Muscle layer of duodenum (tissue), 2 donors: ENCODE results near the gene GKN1.
"Not testable (repeated sequence)": the region's sequence is repeated elsewhere in the genome, so short reads cannot be mapped to it uniquely, and the experiment has no call there.

Experiments
- H3K27ac ChIP-seq: one replicate; pipeline ENCODE4 v1.7.0; 2013; ENCODE audit warnings: mild to moderate bottlenecking, low read length
- H3K27me3 ChIP-seq: one replicate; pipeline ENCODE4 v1.7.0; 2013; ENCODE audit warnings: low read depth, mild to moderate bottlenecking, control low read depth, low read length
- H3K36me3 ChIP-seq, 2 donors: one replicate each; pipeline ENCODE4 v1.7.0; 2013; ENCODE audit warnings: low read length in 2 of 2, control low read depth in 1 of 2, mild to moderate bottlenecking in 1 of 2; ENCODE audit not compliant: insufficient read depth in 2 of 2, control insufficient read depth in 1 of 2
- H3K4me1 ChIP-seq, 2 donors: one replicate each; pipeline ENCODE4 v1.7.0; 2013; ENCODE audit warnings: low read length in 2 of 2, mild to moderate bottlenecking in 2 of 2, control low read depth in 1 of 2, moderate library complexity in 1 of 2; ENCODE audit not compliant: insufficient read depth in 2 of 2, control insufficient read depth in 1 of 2
- H3K4me3 ChIP-seq, 2 donors: one replicate each; pipeline ENCODE4 v1.7.0; 2013; ENCODE audit warnings: low read length in 2 of 2, low read depth in 1 of 2, mild to moderate bottlenecking in 1 of 2
- H3K9me3 ChIP-seq, 2 donors: one replicate each; pipeline ENCODE4 v1.7.0; 2013; ENCODE audit warnings: low read length in 2 of 2, control low read depth in 1 of 2, mild to moderate bottlenecking in 1 of 2; ENCODE audit not compliant: control insufficient read depth in 1 of 2
- donor health status: healthy.

GKN1 gene

DNA sequence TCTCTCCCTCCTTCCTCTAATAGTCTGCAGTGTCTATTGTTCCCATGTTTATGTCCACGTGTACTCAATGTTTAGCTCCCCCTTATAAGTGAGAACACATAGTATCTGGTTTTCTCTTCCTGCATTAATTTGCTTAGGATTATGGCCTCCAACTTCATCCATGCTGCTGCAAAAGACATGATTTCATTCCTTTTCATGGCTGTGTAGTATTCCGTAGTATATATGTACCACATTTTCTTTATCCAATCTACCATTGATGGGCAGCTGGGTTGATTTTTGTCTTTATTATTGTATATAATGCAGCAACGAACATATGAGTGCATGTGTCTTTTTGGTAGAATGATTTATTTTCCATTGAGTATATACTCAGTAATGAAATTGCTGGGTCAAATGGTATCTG lies 35.5 kb upstream of the GKN1 start:
- no peaks in the 10 kb centered on the region for H3K36me3 ChIP-seq
- no peak overlapping the region for H3K4me3 ChIP-seq
- H3K4me1 ChIP-seq = peaks cover 7 to 9% of the 10 kb centered on the region in 2 donors
- H3K9me3 ChIP-seq = no peaks in the 10 kb centered on the region
- no peak overlapping the region for H3K27ac ChIP-seq
- no peaks in the 10 kb centered on the region for H3K27me3 ChIP-seq

DNA sequence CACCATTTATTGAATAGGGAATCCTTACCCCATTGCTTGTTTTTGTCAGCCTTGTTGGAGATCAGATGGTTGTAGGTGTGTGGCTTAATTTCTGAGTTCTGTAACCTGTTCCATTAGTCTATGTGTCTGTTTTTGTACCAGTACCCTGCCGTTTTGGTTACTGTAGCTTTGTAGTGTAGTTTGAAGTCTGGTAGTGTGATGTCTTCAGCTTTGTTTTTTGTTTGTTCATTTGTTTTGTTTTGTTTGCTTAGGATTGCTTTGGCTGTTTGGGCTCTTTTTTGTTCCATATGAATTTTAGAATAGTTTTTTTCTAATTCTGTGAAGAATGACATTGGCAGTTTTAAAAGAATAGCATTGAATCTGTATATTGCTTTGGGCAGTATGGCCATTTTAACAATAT lies 34.5 kb upstream of the GKN1 start:
- no peak overlapping the region for H3K27ac ChIP-seq
- no peak overlapping the region for H3K4me3 ChIP-seq
- H3K9me3 ChIP-seq = no peaks in the 10 kb centered on the region
- H3K4me1 ChIP-seq = peaks cover 7 to 9% of the 10 kb centered on the region in 2 donors
- H3K27me3 ChIP-seq = no peaks in the 10 kb centered on the region
- H3K36me3 ChIP-seq = no peaks in the 10 kb centered on the region

DNA sequence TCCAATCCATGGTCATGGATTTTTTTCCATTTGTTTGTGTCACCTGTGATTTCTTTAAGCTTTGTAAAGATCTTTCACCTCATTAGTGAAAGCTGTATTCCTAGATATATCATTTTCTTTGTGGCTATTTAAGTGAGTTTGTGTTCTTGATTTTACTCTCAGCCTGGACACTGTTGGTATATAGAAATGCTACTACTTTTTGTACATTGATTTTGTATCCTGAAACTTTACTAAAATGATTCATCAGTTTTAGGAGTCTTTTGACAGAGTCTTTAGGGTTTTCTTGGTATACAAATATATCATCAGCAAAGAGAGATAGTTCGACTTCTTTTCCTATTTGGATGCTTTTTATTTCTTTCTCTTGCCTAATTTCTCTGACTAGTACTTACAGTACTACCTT lies 34.1 kb upstream of the GKN1 start:
- Histone ChIP-seq H3K4me3 (no peak overlapping the region), H3K27ac (no peak overlapping the region), H3K36me3 (no peaks in the 10 kb centered on the region), H3K9me3 (no peaks in the 10 kb centered on the region), H3K4me1 (peaks cover 7 to 9% of the 10 kb centered on the region in 2 donors), H3K27me3 (no peaks in the 10 kb centered on the region)

DNA sequence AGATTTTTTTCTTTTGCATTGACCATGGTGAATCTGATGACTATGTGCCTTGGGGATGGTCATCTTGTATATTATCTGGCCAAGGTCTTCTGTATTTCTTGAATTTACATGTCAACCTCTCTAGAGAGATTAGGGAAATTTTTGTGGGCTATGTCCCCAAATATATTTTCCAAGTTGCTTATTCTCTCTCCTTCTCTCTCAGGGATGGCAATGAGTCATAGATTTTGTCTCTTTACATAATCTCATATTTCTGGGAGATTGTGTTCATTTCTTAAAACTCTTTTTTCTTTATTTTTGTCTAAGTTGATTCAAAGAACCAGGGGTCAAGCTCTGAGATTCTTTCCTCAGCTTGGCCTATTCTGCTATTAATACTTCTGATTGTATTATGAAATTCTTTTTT lies 31.6 kb upstream of the GKN1 start:
- Histone ChIP-seq H3K27ac (no peak overlapping the region), H3K9me3 (no peaks in the 10 kb centered on the region), H3K4me3 (no peak overlapping the region), H3K36me3 (no peaks in the 10 kb centered on the region), H3K27me3 (no peaks in the 10 kb centered on the region), H3K4me1 (peaks cover 0 to 3% of the 10 kb centered on the region in 2 donors)

DNA sequence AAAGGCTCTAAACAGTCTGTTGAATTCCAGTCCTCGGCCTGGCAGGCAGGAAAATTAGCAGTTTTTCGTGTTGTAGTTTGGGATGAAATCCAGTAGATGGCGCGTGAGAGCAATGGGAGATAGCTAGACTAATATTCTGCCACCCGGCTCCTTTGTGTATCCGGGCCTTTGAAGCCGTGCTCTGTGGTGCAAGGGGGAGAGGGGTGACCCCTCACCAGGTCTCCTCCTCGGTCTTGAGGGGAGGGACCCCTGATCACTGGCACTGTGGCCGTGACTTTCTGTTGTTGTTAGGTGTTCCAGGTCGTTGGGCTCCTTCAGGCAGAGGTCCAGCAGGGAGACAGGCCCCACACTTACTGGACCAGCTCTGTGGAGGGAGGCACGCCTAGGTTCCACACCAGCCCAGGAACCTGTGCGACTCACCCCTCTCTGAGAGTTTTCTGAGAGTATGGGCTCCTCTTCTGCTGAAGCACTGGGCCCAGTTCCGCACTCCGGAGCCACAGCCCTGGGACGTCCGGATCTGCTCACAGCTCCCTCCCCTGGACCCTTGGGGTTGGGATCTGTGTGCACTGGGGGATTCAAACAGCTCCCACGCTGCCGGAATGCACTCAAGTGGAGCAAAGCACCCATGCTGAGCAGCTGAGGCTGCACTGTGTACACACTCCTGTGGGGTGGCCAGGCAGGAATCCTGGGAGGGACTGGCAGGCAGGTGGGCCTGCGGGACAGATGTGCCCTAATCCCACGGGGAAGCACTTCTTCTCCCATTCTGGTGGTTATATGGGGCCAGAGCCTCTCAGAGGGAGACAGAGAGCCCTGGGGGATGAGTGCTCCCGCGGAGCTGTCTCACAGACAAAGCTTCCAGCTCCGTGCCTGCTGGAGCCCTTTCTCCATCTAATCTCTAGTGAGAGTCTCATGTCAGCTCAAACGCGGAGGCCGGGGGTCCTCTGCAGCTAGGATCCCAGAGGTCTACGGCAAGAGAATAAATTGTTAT lies 30.6 kb upstream of the GKN1 start:
- Histone ChIP-seq H3K27me3 (no peaks in the 10 kb centered on the region), H3K4me3 (no peak overlapping the region), H3K36me3 (no peaks in the 10 kb centered on the region)

DNA sequence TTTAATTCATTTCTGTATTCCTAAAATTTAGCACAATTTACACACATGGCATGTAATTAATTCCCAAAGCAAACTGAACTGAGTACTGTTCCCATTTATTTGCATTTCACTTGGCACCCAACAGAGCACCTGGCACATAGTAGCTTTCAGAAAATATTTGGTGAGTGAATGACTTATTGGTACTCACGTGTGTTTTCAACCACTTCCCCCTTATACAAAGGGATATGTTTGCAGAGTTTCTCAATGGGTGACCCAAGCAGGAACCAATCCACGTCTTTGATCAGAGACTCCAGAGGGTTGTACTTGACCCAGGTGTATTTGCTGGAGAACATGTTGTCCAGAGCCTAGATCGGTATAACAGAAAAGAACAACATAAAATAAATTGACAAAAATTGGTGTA lies 28.3 kb upstream of the GKN1 start:
- Histone ChIP-seq H3K36me3 (no peaks in the 10 kb centered on the region), H3K4me1 (peaks cover 0 to 3% of the 10 kb centered on the region in 2 donors), H3K27ac (no peak overlapping the region), H3K9me3 (no peaks in the 10 kb centered on the region), H3K27me3 (no peaks in the 10 kb centered on the region), H3K4me3 (no peak overlapping the region)

More for the DNA sequence above, 30.6 kb upstream of the GKN1 start:
- peaks cover 0 to 3% of the 10 kb centered on the region in 2 donors for H3K4me1 ChIP-seq
- H3K27ac ChIP-seq = no peak overlapping the region
- no peaks in the 10 kb centered on the region for H3K9me3 ChIP-seq

DNA sequence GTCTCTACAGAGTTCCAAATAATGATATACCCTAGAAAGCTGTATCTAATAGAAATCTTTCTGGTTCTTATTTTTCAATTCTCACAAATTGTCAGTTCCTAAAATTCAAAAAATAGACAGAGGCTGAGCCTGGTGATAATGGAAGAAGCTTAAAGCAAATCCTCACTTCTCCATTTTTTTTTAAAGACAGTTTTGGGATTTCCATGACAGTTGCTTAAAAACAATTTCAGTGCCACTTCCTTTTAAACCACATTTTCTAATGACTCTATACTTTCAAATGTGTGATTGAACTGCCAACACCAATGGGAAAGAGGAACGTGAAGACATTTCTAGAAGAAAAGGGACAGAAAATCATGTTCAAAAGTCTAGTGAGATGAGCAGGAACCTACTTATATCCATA lies 25.7 kb upstream of the GKN1 start:
- H3K36me3 ChIP-seq = no peaks in the 10 kb centered on the region
- no peaks in the 10 kb centered on the region for H3K9me3 ChIP-seq
- no peak overlapping the region for H3K4me3 ChIP-seq
- no peak overlapping the region for H3K27ac ChIP-seq
- H3K4me1 ChIP-seq = peaks cover 0 to 1% of the 10 kb centered on the region in 2 donors
- H3K27me3 ChIP-seq = no peaks in the 10 kb centered on the region

DNA sequence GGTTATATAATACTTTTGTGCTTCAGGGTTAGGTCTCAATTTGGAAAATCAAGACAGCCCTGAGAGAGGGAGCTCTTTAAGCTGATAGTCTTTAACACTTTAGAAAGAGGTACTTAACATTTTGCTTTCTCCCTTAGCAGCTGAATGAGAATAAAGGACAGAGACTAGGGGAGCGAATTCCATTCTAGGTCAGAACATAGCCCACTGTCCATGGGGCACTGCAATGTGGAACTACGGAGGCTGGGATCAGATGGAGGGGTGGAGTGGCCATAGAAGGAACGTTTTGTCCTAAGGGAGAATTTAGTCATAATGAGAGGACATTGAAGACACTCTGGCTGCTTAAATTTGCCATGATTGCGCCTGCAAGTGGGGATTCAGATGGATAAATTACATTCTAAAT lies 22.5 kb upstream of the GKN1 start:
- Histone ChIP-seq H3K4me3 (no peak overlapping the region), H3K27me3 (no peaks in the 10 kb centered on the region), H3K4me1 (no peaks in the 10 kb centered on the region), H3K36me3 (no peaks in the 10 kb centered on the region), H3K27ac (no peak overlapping the region), H3K9me3 (no peaks in the 10 kb centered on the region)

DNA sequence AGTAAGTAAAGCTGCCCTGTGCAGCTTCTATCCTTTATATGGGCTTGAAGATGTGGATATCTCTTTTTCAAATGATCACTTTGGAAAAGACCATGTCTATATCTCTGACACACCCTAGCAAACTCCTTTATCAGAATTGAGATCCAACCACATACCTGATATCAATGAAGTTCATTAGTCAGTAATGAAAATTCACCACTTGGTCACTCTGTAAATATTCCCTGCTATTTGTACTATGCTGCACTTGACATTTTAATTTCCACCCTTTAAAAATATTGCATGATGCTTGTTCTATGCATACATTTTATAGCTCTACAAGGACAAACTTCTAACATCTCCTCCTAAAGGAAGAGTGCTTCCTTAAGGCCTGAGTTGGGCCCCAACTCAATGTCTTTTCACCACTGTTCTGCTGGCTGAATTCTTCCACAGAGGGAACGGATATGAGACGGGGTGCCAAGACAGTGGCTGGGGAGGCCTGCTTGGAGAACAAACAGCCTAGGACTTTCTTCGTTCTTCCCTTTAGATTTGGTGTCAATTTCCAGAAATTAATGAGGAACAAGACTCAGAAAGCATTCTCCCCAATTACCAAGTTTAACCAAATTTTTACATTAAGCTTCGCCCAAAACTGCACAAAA lies 21.4 kb upstream of the GKN1 start, which contains the start of gene GKN2:
Gene GKN2 (minus strand): TSS at position 7 of the 635 bp plus-strand sequence. CDS start 32 bp downstream, outside the sequence.
- Histone ChIP-seq H3K4me3 (no peak within 1 kb of the TSS), H3K27ac (no peak within 1 kb of the TSS), H3K36me3 (no peaks in the 10 kb centered on the region), H3K27me3 (no peaks in the 10 kb centered on the region), H3K4me1 (no peaks in the 10 kb centered on the region), H3K9me3 (no peaks in the 10 kb centered on the region)

DNA sequence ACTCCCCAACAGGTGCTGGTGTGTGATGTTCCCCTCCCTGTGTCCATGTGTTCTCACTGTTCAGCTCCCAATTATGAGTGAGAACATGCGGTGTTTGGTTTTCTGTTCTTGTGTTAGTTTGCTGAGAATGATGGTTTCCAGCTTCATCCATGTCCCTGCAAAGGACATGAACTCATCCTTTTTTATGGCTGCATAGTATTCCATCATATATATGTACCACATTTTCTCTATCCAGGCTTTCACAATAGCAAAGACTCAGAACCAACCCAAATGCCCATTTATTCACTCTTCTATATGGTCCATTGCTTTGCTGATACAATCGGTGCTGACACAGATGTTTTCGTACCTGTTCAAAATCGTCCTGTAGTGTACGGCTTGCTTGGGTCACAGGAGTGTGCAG lies 19.0 kb upstream of the GKN1 start:
- not testable (repeated sequence) for H3K27ac ChIP-seq, H3K9me3 ChIP-seq, H3K4me3 ChIP-seq, H3K4me1 ChIP-seq, H3K36me3 ChIP-seq, H3K27me3 ChIP-seq

DNA sequence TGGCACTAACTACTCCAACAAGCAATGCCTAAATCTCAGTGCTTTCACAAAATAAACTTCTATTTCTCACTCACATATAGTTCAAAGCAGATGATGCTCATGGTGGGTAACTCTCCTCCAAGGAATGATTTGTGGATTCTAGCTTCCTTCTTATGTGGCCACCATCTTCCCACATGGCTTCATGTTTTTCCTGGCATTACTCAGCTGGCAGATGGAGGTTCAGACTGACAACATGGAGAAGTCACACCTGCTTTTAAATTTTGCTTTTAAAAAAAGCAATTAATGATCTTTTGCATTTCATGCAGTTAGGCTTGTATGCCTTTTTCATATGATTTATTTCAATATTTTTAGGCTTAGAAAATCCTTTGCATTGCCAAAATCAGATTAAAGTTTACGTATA lies 15.4 kb upstream of the GKN1 start:
- Histone ChIP-seq H3K27me3 (no peaks in the 10 kb centered on the region), H3K27ac (no peak overlapping the region), H3K4me1 (no peaks in the 10 kb centered on the region), H3K4me3 (no peak overlapping the region), H3K36me3 (no peaks in the 10 kb centered on the region), H3K9me3 (no peaks in the 10 kb centered on the region)
